Esophagus squamous epithelium (tissue), 4 donors: Measurements from ENCODE around the gene TBL2.

Experiments
- POLR2A ChIP-seq, 4 donors: fragments of 450-650 bp; IDR thresholded peaks; one replicate each; pipeline ENCODE4 v1.6.1; 2017; ENCODE audit warnings: antibody characterized with exemption in 4 of 4, mild to moderate bottlenecking in 4 of 4, moderate library complexity in 3 of 4
- TF ChIP-seq, protein P1 (sequence below), 6 experiments: fragments of 450-650 bp in 4 of 6; fragments of 200-600 bp in 2 of 6; sonication (generic) in 2 of 6; IDR thresholded peaks; one replicate each; pipeline ENCODE4 v1.5.1; 2016 to 2019; ENCODE audit warnings: antibody characterized with exemption in 6 of 6, mild to moderate bottlenecking in 4 of 6, moderate library complexity in 4 of 6

GRCh38 chr7:73577627-73578341 is 595 bp downstream of the TBL2 start:
- TF ChIP-seq, protein P1, sequence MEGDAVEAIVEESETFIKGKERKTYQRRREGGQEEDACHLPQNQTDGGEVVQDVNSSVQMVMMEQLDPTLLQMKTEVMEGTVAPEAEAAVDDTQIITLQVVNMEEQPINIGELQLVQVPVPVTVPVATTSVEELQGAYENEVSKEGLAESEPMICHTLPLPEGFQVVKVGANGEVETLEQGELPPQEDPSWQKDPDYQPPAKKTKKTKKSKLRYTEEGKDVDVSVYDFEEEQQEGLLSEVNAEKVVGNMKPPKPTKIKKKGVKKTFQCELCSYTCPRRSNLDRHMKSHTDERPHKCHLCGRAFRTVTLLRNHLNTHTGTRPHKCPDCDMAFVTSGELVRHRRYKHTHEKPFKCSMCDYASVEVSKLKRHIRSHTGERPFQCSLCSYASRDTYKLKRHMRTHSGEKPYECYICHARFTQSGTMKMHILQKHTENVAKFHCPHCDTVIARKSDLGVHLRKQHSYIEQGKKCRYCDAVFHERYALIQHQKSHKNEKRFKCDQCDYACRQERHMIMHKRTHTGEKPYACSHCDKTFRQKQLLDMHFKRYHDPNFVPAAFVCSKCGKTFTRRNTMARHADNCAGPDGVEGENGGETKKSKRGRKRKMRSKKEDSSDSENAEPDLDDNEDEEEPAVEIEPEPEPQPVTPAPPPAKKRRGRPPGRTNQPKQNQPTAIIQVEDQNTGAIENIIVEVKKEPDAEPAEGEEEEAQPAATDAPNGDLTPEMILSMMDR (IDR thresholded peaks at IDR 0.05) = no peak
- no peak for TF ChIP-seq POLR2A (IDR thresholded peaks at IDR 0.05)
